ENCODE data around the gene SYS1.

DNA sequence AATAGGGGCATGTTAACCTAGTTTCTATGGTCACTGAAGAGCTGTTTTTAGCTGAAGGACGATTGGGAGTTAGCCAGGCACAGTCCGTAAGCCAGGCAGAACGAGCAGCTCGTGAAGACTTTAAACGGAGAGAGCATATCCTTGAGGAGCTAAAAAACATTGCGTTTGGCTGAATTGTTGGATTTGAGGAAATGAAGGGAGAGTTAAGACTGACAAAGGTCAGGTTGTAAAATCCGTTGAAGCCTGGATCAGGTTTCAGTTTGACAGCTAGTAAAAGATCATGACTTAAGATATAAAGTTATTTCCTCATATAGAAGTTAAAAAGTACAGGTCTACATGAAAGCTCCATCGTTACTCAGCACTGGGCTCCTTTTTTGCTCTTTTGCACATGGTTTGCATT is 47.9 kb downstream of the SYS1 start:
- TF ChIP-seq, protein P1, sequence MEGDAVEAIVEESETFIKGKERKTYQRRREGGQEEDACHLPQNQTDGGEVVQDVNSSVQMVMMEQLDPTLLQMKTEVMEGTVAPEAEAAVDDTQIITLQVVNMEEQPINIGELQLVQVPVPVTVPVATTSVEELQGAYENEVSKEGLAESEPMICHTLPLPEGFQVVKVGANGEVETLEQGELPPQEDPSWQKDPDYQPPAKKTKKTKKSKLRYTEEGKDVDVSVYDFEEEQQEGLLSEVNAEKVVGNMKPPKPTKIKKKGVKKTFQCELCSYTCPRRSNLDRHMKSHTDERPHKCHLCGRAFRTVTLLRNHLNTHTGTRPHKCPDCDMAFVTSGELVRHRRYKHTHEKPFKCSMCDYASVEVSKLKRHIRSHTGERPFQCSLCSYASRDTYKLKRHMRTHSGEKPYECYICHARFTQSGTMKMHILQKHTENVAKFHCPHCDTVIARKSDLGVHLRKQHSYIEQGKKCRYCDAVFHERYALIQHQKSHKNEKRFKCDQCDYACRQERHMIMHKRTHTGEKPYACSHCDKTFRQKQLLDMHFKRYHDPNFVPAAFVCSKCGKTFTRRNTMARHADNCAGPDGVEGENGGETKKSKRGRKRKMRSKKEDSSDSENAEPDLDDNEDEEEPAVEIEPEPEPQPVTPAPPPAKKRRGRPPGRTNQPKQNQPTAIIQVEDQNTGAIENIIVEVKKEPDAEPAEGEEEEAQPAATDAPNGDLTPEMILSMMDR (IDR thresholded peaks at IDR 0.05; ENCODE audit: low read length) = no peak
- TF ChIP-seq EZH2 (optimal IDR thresholded peaks at IDR 0.05; ENCODE audit: low read depth, low read length) = no peak

Measured in MM.1S (cell line).